Breast epithelium (tissue), 3 donors: ENCODE data around the gene AMBP.

Experiments
- CTCF ChIP-seq, 3 donors: fragments of 450-650 bp; IDR thresholded peaks; one replicate each; pipeline ENCODE4 v1.5.1; 2016 to 2017; ENCODE audit warnings: antibody characterized with exemption in 3 of 3, mild to moderate bottlenecking in 3 of 3, moderate library complexity in 3 of 3
- POLR2AphosphoS5 ChIP-seq, 3 donors: sonication (generic); formaldehyde crosslinking; IDR thresholded peaks; one replicate each; pipeline ENCODE4 v1.6.1; 2017; ENCODE audit warnings: antibody characterized with exemption in 3 of 3

GRCh38 chr9:114092336-114092735, 14.2 kb upstream of the AMBP start:
- no peak for TF ChIP-seq CTCF (IDR thresholded peaks at IDR 0.05)
- no peak for TF ChIP-seq POLR2AphosphoS5 (IDR thresholded peaks at IDR 0.05)
